ENCODE data around the gene TNFSF9. TPM values are rescaled to one million over a fixed set of nuclear protein-coding genes. Genes with fewer than 3 reads are reported as not detected.
"Not testable (repeated sequence)": the region's sequence is repeated elsewhere in the genome, so short reads cannot be mapped to it uniquely, and the experiment has no call there.

The TNFSF9 gene
- total RNA-seq, 1 donor from 2014 or later, result not detected

GRCh38 chr19:6501740-6502648 is 28.8 kb upstream of the TNFSF9 start, which contains the start of gene TUBB4A:
Gene TUBB4A, minus strand, starts transcription at chr19:6502309. Its CDS starts 97 bp downstream, at chr19:6502212.
- Histone ChIP-seq H3K27me3 (peaks cover 15% of the 10 kb centered on the region), H3K4me1 (peaks cover 0 to 5% of the 10 kb centered on the region in 2 donors), H3K4me3 (peak within 1 kb of the TSS; percentile 47 to 51), H3K9me3 (no peaks in the 10 kb centered on the region), H3K27ac (no peak within 1 kb of the TSS), H3K36me3 (no peaks in the 10 kb centered on the region)
- TF ChIP-seq CTCF (IDR thresholded peaks at IDR 0.05), result no peak
- DNase-seq (ENCODE audit: low spot score in 2 of 2), result no peak
- intact Hi-C loops (cut with DNase I), result no loop called here

- no peaks in the 10 kb centered on the region for H3K36me3 ChIP-seq
- no peaks in the 10 kb centered on the region for H3K9me3 ChIP-seq
- peaks cover 0 to 5% of the 10 kb centered on the region in 2 donors for H3K4me1 ChIP-seq
- intact Hi-C loops (cut with DNase I), result no loop called here
- H3K27ac ChIP-seq, result no peak overlapping the region
- peaks cover 15% of the 10 kb centered on the region for H3K27me3 ChIP-seq
- no peak for DNase-seq (ENCODE audit: low spot score in 2 of 2)
- H3K4me3 ChIP-seq, result no peak overlapping the region
- TF ChIP-seq CTCF (IDR thresholded peaks at IDR 0.05), result no peak
Observed at GRCh38 chr19:6503407-6504201, 27.2 kb upstream of the TNFSF9 start.

- H3K4me3 ChIP-seq; intact Hi-C loops (cut with DNase I); H3K36me3 ChIP-seq; H3K9me3 ChIP-seq; H3K27me3 ChIP-seq; DNase-seq (ENCODE audit: low spot score in 2 of 2); H3K27ac ChIP-seq; H3K4me1 ChIP-seq: not testable (repeated sequence)
Observed at GRCh38 chr19:6508028-6508771, 22.6 kb upstream of the TNFSF9 start.

- no peak overlapping the region for H3K27ac ChIP-seq
- no peak overlapping the region for H3K4me3 ChIP-seq
- intact Hi-C loops (cut with DNase I), result no loop called here
- no peaks in the 10 kb centered on the region for H3K4me1 ChIP-seq
- H3K9me3 ChIP-seq, result no peaks in the 10 kb centered on the region
- no peaks in the 10 kb centered on the region for H3K27me3 ChIP-seq
- H3K36me3 ChIP-seq, result no peaks in the 10 kb centered on the region
- DNase-seq (ENCODE audit: low spot score in 2 of 2), result no peak
- no peak for TF ChIP-seq CTCF (IDR thresholded peaks at IDR 0.05)
Observed at GRCh38 chr19:6509118-6509971, 21.5 kb upstream of the TNFSF9 start.

GRCh38 chr19:6510618-6511017 is 20.2 kb upstream of the TNFSF9 start:
- Histone ChIP-seq H3K36me3 (no peaks in the 10 kb centered on the region), H3K4me3 (no peak overlapping the region), H3K9me3 (no peaks in the 10 kb centered on the region), H3K27ac (no peak overlapping the region), H3K4me1 (no peaks in the 10 kb centered on the region), H3K27me3 (no peaks in the 10 kb centered on the region)
- intact Hi-C loops (cut with DNase I), result no loop called here
- TF ChIP-seq CTCF (IDR thresholded peaks at IDR 0.05), result no peak
- no peak for DNase-seq (ENCODE audit: low spot score in 2 of 2)

All from ascending aorta (tissue), 2 donors.